ENCODE results near the gene ANAPC7.
A peak's percentile ranks its signal among the peaks of the same experiment; 100 is the strongest.
"Not testable (repeated sequence)": the region's sequence is repeated elsewhere in the genome, so short reads cannot be mapped to it uniquely, and the experiment has no call there.

ANAPC7 gene

DNA sequence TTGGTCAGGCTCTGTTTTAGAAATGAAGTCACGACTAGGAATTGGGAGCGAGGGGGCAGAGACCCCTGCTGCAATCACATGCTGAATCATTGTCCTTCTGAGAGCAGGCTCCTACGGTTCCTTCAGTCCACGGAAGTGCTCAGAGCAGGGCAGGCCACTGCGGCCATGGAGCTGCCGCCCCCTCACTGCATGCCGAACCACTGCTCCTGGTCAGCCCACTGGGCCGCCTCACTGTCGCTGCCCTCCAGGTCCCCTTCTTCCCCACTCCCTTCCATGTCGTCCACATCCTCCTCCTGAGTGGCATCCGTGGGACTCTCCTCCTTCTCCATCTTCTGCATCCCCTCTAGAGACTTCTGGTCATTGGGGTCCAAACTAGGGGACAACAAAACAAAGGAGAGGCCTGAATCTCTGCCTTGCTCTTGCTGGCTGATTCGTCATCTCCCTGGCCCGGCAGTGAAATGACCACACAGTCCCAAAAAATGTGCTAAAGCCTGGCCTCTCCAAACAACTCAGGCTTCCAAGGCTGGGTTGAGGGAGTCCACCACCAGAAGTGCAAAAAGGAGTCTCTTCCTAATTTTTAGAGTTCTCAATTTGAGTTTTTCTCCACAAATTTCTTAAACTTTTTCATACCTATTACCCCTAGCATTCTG is 29.4 kb downstream of the ANAPC7 start:
- DNase-seq (ENCODE audit: low read depth): no peak

DNA sequence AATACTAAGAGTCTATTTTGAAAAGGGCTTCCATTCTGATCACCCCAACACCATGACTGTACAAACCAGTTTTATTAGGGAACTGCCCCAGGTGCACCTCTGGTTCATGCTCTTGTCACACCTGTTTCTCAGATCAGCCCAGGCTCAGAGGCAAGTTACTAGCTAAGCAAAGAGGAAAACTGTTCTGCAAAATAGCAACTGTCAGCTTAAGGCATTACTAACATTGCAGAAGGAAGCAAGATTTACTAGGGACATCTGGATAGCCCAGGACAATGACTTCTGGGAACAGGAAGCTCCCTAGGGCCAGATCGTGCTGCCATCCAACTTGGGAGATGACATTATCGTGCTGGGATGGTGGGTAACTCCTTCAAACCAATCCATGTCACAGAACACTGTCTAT is 30.1 kb downstream of the ANAPC7 start:
- no peak for DNase-seq (ENCODE audit: low read depth)

DNA sequence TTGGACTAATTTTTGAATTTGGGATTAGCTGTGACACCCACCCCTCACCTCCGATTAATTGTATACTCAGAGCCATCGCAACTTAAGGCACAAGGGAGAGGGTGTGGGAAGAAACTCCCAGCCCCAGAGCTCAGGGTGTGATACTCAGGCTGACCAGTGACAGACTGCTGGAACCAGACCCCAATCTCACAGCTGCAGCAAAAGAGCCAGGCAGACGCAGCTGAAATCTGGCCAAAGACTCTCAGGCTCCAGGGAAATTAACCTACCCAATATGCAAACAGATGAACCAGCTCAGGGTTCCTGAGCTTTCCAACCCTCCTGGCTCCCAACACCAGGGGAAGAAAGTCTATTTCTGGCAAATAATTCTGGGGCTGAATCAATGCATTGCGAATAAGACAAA is 30.5 kb downstream of the ANAPC7 start:
- no peak for DNase-seq (ENCODE audit: low read depth)

- no peak for DNase-seq (ENCODE audit: low read depth)
These were observed 31.5 kb downstream of the ANAPC7 start for GRCh38 chr12:110372056-110372425.

DNA sequence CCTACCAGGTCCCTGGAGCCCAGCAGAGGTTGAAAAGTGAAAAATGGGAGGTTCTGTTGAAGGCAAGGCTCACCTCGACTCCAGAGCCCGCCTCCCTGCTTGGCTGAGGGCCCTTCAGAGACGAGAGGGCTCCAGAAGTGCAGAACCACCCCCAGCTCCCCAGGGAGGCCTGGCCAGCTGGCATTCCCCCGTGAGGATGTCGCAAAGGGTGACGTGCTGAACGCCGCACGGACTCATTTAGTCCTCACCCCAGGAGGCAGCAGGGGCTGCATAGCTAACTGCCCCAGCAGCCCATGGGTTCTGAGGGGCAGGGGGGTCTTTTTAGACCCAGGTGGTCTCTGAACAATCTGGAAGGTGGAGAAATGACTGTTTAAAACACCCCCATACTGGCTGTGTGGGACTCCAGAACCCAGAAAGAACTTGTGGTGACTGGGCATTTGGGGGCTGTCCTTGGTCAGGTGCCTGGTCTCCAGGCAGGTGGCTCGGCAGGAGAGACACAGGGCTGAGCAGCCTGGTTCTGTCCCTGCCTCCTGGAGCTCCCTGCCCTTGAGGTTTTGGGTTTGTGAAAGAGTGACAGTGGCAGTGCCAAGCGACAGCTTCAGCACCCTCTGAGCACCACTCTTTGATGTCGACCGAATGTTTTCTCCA is 32.0 kb downstream of the ANAPC7 start:
- no peak for DNase-seq (ENCODE audit: low read depth)

DNA sequence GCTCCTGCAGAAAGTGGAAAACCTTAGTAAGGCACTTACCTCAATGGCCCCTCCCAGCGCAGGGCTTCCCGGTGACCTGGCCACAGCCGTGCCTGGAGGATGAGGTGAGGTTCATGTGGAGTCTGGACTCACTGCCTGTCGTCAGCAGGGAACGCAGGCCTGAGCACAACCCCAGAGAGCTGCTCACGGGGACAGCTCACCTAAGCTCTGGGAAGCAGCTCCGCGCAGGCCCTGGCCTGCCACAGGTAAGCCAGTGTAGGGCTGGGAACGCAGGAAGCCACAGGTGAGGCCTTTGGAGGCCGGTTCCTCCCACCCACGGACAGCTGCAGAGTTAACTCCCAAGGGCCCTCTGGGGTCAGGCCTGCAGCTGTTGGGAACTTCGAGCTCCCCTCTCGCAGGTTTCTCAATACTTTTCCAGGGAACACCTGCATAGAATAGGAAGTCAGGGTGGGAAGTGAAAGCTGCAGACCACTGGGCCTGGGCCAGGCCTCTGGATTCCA is 32.7 kb downstream of the ANAPC7 start:
- DNase-seq (ENCODE audit: low read depth): no peak

- no peak for DNase-seq (ENCODE audit: low read depth)
These were observed 33.5 kb downstream of the ANAPC7 start for GRCh38 chr12:110369992-110370391.

DNA sequence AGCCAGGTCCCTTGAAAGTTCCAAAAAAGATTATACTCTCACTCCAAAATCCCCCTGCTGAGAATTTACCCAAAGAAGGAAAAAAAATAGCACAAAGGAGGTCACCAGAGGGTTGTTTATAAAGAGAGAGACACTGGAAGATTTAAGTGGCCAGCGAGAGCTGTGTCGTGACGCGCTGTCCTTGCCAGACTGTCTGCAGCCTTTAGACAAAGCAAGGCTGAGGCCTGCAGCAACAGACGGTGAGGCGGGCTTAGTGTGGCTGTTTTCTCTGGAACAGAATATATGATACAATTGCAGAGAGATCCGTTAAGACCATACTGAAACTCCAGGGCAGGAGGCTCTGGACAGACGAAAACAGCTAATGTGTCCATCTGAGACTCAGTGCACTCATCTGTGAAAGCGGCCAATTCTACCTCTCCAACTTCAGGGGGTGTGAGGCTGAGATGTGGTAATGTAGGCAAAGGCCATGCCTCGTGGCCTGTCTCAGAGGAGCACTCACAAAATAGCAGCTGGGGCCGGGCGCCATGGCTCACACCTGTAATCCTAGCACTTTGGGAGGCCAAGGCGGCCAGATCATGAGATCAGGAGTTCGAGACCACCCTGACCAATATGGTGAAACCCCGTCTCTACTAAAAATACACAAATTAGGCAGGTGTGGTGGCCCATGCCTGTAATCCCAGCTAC is 36.2 kb downstream of the ANAPC7 start:
- DNase-seq (ENCODE audit: low read depth): no peak

DNA sequence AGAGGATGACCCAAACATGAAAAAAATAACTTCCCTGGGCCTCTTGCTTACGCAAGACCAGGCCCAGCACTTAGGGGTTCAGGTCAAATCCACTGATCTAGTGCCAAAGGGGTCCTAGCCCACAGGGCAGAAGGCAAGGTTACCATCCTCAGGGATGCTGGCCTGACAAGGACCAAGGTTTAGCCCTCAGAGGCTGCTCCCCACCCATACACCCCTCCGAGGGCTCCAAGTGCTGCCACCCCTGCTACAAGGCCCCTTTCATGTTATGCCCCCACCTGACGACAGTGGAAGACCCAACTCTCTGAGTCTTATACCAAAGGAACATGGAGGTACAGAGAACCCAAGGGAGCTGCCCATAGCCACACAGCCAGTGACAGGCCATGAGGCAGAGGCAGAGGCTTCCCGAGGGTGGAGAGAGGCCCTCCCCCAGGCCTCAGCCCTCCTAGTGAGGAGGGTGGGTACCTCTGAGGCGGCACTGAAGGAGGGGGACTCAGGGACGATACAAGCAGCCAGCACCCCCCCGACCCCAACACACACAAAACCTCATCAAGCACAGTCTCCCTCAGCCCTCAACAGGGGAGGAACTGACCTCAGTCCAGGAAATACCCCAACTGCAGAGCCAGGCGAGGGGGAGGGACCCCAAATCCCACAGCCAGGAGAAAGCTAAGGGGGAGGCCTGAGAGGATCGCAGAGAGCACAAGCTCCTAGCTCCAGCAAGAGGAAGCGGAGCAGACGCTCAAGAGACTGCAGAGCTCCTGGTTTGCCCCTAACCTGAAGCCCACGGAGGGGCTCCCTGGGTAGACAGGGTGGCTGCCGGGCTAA is 37.0 kb downstream of the ANAPC7 start:
- DNase-seq (ENCODE audit: low read depth): no peak

DNA sequence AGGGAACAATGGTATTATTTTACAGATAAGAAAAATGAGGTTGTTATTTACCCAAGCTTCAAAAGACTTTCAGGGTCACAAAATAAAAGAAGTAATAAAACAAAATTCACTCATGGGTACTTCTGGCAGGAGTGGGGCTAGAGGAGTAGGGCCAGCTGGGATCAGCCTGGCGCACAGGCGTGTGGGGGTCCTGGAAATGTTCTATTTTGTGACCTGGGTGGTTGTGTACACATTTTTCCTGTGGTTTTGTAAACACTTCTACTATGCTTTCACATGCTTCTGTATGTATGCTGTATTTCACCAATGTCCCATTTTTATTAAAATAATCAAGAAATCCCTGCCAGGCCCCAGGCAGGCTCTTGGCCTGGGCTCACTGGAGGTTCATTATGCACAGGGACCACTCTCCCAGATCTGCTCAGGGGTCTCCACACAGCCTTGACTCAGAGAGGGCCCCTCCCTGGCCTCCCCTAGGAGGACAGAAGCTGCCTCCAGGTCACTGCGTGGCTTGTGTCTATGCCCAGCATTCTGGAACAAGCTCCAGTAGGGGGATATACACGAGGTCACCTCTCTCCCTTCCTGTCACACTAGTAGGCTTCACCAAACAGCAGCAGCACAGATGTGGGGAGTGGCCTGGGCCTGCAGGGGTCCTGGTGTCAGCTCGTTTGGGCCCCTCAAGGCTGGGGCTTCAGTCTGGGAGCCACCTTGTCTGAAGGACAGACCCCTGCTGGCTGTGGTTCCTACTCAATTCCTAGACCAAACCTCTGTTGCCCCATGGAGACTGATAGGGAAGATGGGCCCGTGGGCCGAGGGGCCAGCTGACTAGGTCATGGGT is 37.8 kb downstream of the ANAPC7 start:
- no peak for DNase-seq (ENCODE audit: low read depth)

GRCh38 chr12:110361216-110361615 is 42.3 kb downstream of the ANAPC7 start:
- no peak for DNase-seq (ENCODE audit: low read depth)

GRCh38 chr12:110358384-110359097 is 45.0 kb downstream of the ANAPC7 start:
- not testable (repeated sequence) for DNase-seq (ENCODE audit: low read depth)

DNA sequence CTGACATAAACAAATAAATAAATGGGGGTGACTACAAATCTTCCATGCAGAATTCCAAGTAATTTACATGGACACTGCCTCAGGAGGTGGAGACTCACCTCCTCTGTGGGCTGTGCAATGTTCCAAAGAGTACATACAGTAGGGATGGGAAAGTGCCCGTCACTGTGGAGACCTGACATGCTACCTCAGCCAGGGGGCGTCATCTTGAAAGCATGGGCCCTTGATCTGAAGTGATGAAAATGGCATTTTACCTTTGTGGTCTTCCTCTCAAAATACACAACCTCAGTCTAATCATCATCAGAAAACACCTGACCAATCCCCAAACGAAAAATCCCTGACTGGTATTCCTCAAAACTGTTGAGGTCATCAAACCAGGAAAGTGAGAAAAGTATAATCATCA is 48.4 kb downstream of the ANAPC7 start:
- peak; percentile 8 for DNase-seq (ENCODE audit: low read depth)

GRCh38 chr12:110354172-110354780 is 49.2 kb downstream of the ANAPC7 start:
- DNase-seq (ENCODE audit: low read depth): no peak

- DNase-seq (ENCODE audit: low read depth): no peak
These were observed 50.1 kb downstream of the ANAPC7 start for GRCh38 chr12:110353211-110353965.

- no peak for DNase-seq (ENCODE audit: low read depth)
These were observed 51.1 kb downstream of the ANAPC7 start for GRCh38 chr12:110352401-110352800.

DNA sequence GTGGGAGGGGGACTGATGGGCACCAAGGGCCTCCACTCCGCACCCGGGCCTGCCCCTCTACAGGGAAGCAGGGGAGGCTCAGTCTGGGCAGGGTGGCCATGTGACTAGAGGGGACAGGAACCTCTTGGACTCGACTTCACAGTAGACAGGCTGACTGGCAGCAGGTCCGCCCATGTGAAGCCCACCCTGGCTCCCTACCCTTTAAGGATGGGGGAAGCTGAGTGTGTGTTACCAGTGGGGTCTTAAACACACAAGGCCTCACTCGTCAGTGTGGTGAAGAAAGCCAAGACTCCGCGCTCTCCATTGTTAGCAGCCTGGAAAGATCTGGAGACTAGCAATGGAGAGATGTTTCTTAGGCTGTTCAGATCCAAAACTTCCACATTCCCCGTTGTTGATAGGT is 52.4 kb downstream of the ANAPC7 start:
- no peak for DNase-seq (ENCODE audit: low read depth)

DNA sequence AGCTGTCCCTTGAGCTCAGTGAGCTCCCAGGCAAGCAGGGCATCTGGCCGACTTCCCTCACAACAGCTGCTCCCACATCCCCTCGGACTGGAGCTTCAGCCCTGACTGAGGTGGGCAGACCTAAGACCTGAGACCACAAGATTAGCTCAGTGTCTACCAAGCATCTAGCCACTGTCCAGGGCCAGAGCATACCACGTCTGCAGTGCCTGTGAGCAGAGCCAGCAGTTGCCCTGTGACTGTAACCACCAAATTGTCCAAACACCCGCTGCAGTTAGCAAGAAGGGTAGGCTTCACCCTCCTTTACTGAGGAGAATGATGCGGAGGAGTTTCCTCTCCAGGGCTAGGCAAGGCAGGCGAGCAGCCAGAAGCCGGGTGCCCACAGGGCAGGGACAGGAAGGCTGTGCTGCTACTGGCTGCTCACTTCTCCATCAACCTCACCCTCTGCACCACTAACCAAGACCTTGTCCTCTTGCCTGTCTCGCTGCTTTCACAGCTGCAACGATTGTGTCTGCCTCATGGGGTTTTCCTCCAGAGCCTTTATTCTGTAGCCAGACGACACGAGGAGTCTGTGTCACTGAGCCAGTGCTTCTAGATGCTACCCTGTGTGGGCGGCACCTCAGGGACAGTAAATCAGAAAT is 53.9 kb downstream of the ANAPC7 start:
- peak; percentile 18 for DNase-seq (ENCODE audit: low read depth)

- DNase-seq (ENCODE audit: low read depth): no peak
These were observed 54.4 kb downstream of the ANAPC7 start for GRCh38 chr12:110349096-110349495.
